Raji (cell line): ENCODE results near the gene TBC1D9B.

Source experiments
- POLR2A ChIP-seq: IDR thresholded peaks from 2 replicates; pipeline ENCODE4 v1.6.1; 2011; ENCODE audit warnings: low read depth, low read length, control low read depth; ENCODE audit not compliant: insufficient read depth

The TBC1D9B gene

DNA sequence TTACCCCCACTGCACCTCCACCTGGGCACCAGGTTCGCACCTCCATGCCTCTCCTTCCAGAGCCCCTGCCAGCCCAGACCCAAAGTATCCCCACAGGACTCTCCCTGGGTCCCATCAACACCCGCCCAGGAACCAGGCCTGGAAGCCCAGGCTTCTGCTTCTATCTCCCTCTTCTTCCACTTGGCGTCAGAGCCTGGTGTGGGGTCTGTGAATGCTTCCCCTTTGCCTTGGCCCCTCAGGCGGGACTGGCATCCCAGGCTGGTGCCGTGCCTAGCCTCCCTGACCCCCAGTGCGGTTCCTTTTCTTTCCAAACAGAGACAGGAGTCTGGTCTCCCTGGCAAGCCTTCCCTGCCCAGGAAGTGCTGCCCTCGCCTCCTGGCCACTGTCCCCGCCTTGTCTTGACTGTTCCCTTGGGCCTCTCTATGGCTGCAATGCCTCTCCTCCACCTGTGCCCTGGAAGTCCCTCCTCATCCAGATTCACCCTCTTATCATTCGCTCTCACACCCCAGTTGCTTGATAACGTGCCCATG is 7.8 kb upstream of the TBC1D9B start:
- no peak for TF ChIP-seq POLR2A

DNA sequence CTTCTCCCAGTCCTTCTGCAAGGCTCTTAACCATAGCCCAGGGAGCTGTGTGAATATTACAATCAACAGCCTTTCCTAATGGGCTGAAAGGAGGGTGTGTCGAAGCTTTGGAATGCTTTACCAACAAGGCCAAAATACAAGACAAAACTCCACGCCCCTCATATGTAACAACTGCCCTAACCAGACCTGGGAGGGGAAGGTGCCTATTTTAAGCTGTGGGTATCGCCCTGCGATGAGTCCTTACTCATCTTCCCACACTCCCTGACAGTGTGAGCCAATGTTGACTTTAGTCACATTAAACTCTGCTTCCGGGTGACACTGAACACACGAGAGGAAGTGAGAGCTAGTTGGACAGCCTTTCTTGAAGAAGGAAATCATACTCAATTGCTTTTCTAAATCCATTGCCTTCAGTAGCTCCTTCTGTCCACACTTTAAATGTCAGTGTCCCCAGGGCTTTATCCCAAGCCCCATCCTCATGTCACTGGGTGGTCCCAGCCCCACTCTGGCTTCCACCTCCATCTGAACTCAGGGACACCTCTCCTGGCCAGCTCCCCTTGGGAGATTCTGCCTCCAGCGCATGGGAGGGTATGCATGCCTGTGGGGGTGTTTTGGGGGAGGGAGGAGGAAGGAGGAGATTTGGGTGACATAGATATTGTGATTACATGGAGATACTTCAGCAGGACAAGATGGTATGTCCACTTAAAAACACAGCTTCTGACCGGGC is 6.5 kb upstream of the TBC1D9B start:
- no peak for TF ChIP-seq POLR2A

DNA sequence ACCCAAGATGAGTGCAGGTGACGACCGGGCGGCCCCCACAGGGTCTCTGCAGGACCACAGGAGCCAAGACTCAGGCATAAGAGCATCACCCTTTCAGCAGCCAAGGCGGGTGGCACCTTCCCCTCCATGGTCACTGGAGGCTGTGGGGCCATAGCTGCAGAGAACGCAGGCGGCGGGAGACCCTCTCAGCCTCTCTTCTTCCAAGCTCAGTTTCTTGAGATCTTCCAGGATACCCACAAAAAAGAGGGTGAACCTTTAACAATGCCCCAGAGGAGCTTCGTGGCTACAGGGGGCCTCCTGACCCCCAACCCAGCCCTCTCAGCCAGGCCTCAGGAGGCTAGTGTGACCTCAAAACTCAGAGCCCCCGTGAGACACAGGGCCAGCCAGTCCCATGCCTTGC is 5.8 kb upstream of the TBC1D9B start:
- TF ChIP-seq POLR2A: no peak

DNA sequence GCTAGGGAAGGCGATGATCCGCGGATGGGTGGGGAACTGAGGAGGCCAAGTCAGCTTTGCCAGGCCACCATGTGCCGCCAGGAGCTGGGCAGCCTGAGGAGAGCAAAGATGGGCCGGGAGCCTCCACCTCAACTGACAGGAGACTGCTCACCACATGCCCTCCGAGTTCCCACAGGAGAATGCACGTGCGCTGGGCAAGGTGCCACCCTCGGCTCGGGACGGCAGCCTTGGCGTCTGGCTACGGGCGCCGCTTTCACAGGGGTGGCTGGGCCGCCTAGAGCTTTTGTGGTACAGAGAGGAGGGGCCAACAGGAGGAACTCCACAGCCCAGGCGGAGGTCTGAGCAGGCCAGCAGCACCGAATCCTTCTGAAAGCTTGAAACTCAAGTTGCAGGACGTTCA is 5.3 kb upstream of the TBC1D9B start:
- no peak for TF ChIP-seq POLR2A

DNA sequence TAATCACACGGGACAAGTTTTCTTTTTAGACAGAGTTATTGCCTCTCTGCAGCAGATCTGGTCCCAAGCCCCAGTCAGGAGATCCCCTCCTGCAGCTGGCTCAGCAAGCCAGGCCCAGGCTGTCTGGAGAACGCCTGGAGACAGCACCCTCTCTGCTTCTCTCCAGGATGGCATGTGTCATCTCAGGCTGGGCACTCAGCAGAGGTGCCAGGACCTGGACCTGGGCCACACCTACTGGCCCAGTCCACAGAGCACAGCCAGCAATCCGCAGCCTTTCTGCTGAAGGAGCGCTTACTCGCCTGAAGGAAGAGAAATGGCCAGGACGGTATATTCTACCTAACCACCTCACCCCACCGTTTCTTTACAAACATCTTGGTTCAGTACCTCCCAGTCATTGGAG is 4.7 kb upstream of the TBC1D9B start:
- TF ChIP-seq POLR2A: no peak

DNA sequence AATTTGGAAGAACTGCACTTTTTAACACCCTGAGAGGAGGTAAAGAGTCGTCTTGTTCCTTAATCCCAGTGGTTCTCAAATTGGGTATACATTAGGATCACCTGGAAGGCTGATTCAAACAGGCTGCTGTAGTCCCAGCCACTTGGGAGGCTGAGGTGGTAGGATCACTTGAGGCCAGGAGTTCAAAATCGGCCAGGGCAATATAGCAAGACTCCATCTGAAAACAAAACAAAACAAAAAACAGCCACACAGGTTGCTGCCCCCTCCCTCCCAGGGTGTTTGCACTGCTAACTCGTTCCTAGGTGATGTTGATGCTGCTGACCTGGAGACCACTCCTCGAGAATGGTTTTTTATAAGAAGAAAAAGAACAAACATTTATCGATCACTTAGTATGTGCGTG is 1.5 kb upstream of the TBC1D9B start:
- no peak for TF ChIP-seq POLR2A

DNA sequence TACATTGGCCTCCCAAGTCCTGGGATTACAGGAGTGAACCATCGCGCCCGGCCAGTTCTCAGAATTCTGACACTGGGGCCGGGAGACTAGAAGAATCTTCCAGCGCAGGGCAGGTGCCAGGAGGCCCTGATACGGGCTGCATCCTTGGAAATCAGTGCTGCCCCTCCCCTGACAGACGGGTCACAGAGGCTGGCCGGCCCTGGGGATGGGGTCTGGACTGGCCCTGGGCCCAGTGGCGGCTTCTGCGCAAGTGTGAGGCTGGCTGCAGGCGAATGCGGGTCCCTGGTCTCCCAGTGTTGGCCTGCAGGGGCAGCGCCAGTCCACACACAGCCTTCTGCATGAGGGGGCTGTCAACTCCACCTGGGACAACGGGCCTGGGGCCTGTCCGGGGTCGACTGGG is 831 bp upstream of the TBC1D9B start:
- no peak for TF ChIP-seq POLR2A

DNA sequence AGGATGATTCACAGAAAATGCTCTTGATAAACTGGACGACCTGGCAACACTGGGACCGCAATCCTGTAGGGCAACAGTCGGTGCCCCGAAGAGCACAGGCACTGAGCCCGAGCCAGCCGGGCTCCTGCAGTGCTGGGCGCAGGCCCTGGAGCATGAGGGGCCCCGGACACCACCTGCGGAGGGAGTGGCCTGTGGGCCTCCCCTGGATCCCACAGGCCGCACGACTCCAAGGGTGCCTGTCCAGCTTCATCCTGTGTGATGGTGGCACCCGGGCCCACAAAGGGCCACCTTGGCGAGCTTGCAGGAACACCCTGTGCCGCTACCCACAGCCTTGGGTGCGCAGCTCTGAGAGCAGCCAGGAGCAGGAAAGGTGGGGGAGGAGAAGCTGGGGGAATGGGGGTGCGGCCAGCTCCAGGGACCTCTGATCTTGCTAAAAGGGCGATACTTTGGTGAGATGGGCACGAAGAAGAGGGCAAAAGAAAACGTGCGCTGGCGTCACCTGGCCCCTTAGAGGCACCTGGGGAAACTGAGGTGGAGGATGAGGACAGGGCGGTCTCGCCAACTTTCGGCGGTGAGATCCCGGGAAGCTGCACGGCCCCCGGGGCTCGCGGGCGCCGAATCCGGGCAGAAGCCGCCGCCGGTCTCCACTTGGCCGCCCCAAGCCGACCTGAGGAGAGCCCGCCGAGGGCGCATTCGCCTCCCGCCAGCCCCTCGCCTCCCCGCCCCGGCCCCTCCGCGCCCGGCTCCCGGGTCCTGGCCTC is 722 bp downstream of the TBC1D9B start:
- TF ChIP-seq POLR2A: no peak

DNA sequence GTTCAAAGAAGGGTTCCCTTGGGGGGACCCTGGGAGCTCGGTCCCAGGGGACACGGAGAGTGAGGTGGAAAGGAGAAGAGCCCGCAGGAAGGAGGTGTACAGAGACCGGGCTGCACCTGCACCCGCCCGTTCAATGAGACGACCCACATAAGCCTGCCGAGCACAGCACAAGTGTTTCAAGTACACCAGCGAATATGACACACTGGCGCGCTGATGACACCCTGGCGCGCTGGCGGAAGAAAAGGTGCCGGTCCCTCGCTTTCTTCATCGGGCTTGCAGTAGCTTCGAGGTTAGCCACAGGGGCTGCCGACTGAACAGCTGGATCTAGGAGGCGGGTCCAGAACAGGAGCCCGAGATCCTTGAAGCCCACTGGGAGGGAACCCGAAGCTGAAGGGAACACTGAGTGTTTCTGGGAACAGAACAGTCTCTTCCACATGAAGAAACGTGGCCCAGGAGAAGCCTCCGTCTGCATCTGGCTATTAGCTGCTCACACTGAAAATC is 1.4 kb downstream of the TBC1D9B start:
- TF ChIP-seq POLR2A: no peak

DNA sequence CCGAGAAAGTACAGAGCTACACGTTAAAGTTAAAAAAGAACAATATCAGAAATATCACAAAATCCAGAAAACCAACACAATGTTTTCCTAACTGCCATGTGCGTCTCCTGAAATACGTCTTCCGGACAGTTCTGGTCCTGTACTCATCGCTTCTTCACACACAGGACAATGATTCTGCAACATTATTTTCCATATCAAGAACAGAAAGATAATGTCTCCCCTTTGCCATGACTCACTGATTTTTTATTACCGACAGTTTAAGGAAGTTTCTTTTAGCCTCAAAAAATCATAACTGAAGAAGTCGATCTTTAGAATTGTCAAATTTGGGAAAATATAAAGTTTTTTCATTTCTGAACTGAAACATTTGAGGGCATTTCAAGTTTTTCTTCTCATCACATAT is 2.5 kb downstream of the TBC1D9B start:
- TF ChIP-seq POLR2A: no peak

DNA sequence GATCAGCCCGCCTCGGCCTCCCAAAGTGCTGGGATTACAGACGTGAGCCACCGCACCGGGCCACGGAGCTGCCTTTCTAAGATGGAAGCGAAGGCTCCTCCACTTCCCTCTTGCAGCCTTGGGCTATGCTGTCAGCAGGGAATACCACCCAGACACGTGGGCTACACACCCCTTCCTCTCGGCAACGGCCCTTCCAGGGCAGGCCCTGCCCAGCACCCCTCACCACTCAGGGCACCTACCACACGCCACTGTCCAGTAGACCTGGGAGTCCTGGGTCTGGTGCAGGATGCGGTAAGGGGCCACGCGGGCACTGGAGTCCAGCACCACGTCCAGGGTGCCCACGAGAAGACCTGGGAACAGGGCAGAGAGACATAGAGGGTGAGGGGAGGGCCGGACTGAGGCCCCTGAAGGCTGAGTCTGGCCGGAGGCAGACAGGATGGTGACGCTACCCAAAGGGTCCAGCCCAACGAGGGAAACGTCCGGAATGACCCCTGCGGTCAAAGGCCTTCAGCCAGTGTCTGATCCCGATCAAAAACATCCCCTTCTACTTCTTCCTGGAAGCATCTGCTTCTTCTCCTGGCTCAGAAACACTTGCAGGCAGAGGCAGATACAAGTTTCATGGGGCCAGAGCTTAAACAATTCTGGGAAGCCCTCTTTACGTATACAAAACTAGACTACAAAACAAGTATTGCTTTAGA is 3.1 kb downstream of the TBC1D9B start:
- TF ChIP-seq POLR2A: no peak

DNA sequence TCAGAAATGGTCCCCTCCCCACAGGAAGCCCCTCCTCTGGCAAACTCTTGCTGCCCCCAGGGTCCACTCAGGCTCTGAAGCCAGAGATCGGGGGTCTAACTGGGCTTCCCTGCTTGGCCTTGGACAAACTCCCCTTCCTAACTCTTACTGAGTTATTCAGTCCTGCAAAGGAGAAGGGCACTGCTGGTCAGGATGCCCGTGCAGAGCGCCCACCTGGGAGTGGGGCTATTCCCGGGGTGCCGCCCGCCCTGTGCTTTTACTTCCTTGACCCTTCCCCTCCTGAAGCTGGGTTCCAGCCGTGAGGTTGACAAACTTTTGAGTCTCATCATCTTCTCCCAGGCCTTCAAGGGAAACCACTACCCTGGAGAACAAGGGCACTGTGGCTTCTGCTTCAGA is 4.9 kb downstream of the TBC1D9B start:
- no peak for TF ChIP-seq POLR2A

DNA sequence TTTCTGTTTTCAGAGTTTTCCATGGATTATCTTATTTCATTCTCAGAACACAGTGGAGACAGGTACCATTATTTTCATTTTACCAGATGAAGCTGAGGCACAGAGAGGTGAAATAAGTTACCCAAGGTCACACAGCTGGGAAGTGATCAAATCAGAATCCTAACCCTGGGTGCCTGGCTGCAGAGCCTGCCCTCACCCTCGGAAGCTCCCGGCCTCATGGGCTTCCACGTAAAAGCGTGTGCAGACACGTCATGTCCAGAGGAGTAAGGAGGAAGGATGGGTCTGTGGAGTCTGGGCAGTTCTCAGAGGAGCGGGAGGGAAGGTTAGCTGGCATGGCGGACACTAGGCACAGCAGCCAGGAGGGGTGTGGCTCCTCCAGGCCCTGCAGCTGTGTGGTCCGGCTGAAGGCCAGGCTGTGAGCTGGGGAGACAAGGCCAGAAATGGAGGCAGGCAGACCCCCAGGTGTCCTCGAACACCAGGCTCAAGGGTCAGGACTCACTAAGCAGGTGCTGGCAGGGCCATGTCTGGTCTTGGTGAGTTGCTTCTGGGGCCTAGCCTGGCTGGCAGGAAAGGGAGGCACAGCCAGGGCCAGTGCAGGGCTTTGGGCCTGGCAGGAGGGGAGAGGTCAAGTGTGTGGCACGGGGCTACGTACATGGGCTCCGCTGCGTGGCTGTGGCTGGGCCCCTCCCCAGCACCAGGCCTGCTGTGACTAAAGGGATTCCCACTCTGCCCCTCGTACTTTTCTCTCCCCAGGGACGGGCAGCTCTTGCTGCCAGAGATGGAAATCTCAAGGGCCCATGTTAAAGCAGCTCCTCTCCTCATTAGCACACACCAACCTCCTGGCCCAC is 5.6 kb downstream of the TBC1D9B start:
- no peak for TF ChIP-seq POLR2A

DNA sequence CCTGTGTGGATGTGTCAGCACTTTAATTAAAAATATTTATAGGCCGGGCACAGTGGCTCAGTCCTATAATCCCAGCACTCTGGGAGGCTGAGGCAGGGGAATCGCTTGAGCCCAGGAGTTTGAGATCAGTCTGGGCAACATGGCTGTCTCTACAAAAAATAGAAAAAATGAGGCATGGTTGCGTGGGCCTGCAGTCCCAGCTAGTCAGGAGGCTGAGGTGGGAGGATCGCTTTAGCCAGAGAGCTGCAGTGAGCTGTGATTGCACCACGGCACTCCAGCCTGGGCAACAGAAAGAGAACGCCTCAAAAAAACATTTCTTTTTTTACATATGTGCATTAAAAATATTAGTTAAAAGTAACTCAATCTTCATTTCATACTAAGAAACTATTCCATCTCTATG is 6.2 kb downstream of the TBC1D9B start:
- no peak for TF ChIP-seq POLR2A

DNA sequence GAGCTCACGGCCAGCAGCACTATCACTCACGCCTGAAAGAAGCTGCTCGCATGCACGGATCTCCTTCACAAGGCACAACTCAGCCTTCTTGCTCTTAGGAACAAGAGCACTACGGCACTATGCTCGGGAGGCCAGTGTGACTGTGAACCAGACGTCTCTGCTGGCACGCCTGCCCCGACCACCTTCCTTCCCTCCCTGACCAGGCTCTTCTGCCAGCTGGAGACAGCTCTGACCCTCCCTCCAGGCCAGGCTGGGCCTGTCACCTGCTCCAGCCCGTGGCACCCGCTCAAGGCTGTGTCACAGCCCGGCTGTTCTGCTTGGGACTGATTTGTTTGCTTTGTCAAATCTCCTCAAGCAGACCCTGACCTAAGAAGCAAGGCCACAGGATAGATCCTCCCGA is 7.0 kb downstream of the TBC1D9B start:
- no peak for TF ChIP-seq POLR2A

DNA sequence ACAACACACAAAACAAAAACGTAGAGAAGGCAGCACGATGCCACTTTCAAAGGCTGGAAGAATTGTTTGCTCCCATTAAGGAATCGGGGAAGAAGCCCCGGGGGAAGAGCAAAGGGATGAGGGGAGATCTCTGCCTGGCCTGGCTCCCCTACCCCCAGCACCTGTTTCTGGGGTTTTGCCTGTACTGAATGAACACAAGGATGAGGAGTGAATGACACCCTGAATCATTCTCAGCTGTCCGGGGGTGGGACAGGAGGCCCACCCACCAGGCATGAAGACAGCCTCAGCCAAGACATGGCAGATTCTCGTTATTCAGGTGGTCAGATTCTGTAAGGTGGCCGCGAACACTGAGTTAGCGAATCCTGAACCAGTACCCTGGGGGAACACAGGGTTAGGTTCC is 7.5 kb downstream of the TBC1D9B start:
- TF ChIP-seq POLR2A: no peak
